HG03469 (cell line): ENCODE measurements around the gene CYP4A11.
"Not testable (repeated sequence)": the region's sequence is repeated elsewhere in the genome, so short reads cannot be mapped to it uniquely, and the experiment has no call there.

Experiments
- ATAC-seq: cut with Tn5 transposase; IDR thresholded peaks from one replicate; pipeline ENCODE4 v1.9.1; 2021; ENCODE audit warnings: mild to moderate bottlenecking, moderate library complexity, moderate number of reproducible peaks; ENCODE audit not compliant: unreplicated experiment

The CYP4A11 gene

DNA sequence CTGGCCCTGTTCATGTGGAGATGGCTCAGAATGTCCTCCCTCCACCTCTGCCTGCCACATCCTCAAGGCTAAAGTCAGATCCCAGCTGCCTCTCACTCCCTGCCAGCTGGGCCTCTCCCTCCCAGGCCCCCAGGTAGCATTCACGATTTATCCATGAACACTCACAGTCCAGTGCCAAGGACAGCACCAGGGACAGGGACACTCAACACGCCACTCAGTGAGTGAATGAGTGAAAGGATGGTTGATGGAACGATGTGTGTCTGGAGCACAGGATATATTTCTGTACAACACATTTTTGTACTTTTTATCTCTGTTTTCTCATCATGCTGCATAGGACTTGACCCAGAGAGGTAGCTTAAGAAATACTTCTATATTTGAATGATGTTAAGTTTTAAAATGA lies 10.1 kb downstream of the CYP4A11 start:
- ATAC-seq: no peak

DNA sequence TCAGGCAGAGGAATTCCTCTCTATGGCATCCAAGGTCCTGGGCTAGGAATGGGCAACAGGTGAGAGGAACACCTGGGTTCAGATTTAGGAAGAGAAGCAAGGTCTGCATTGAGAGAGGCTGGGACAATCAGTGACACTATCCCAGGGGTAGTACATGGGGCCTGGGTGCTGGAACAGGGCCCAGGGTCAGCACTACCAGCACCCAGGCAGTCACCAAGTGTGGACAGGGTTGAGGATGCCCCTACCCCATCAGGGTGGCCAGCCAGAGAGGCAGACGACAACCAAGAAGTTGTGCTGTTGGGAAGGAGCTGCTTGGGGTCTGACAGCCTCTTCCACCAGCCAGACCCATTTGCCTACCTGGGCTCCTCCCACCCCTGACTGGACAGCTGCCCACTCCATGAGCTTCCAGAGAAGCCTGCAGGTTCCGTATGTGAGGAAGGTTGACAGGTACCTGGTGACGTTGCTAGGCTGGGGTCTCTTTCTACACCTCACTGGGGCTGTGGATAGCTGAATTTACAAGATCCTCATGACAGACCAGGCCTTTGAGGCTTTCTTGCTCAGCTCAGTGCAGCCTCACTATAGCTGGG lies 13.9 kb downstream of the CYP4A11 start:
- ATAC-seq: no peak

GRCh38 chr1:46910790-46911189 lies 30.5 kb downstream of the CYP4A11 start:
- no peak for ATAC-seq

GRCh38 chr1:46903481-46903880 lies 37.8 kb downstream of the CYP4A11 start:
- no peak for ATAC-seq

DNA sequence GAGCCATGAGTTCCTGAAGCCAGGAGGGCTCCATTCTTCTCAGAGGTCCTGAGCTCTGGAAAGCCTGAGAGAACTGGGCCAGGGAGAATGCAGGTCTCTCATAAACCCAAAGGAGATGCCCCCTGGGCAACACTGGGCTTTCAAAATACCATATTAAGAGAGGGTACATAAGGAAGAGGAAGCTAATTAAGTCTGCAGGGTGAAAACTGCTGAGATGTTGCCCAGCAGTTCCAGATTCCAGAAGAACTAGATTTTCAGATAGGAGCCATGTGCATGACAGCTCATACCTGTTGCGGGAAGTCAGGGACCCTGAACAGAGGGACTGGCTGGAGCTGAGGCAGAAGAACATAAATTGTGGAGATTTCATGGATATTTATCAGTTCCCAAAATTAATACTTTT lies 40.9 kb downstream of the CYP4A11 start:
- no peak for ATAC-seq

GRCh38 chr1:46881656-46882055 lies 59.6 kb downstream of the CYP4A11 start:
- ATAC-seq: not testable (repeated sequence)
